Liver (tissue), 9 donors: ENCODE results near the gene CCNH. TPM values are rescaled to one million over a fixed set of nuclear protein-coding genes. Genes with fewer than 3 reads are reported as not detected.

Source experiments
- DNase-seq: peaks from one replicate; pipeline ENCODE4 v3.0.0-alpha.2; 2017; ENCODE audit warnings: low spot score
- H3K27ac ChIP-seq, 2 donors: one replicate each; pipeline ENCODE4 v1.7.0; 2013; ENCODE audit warnings: inconsistent platforms in 2 of 2, low read length in 2 of 2, control low read depth in 1 of 2, low read depth in 1 of 2, mild to moderate bottlenecking in 1 of 2
- H3K27me3 ChIP-seq, 4 donors: one replicate each; pipeline versions ENCODE4 v1.6.1 to v1.7.0; 2013; ENCODE audit warnings: low read length in 3 of 4, inconsistent platforms in 1 of 4, mild to moderate bottlenecking in 1 of 4, moderate library complexity in 1 of 4; ENCODE audit not compliant: control insufficient read depth in 4 of 4, insufficient read depth in 4 of 4
- H3K36me3 ChIP-seq, 4 donors: one replicate each; pipeline versions ENCODE4 v1.6.1 to v1.7.0; 2013; ENCODE audit warnings: low read length in 3 of 4, mild to moderate bottlenecking in 3 of 4, low read depth in 1 of 4, moderate library complexity in 1 of 4; ENCODE audit not compliant: control insufficient read depth in 4 of 4, insufficient read depth in 3 of 4
- H3K4me1 ChIP-seq, 4 donors: one replicate each; pipeline versions ENCODE4 v1.6.1 to v1.7.0; 2013; ENCODE audit warnings: low read length in 3 of 4, mild to moderate bottlenecking in 3 of 4, moderate library complexity in 1 of 4; ENCODE audit not compliant: control insufficient read depth in 4 of 4, insufficient read depth in 4 of 4
- H3K4me3 ChIP-seq, 3 donors: one replicate each; pipeline versions ENCODE4 v1.6.1 to v1.7.0; 2013; ENCODE audit warnings: low read length in 3 of 3, control low read depth in 1 of 3, low read depth in 1 of 3, mild to moderate bottlenecking in 1 of 3
- H3K9ac ChIP-seq, 2 donors: one replicate each; pipeline ENCODE4 v1.7.0; 2013; ENCODE audit warnings: low read length in 2 of 2, mild to moderate bottlenecking in 2 of 2, moderate library complexity in 2 of 2, control low read depth in 1 of 2, low read depth in 1 of 2
- H3K9me3 ChIP-seq, 4 donors: one replicate each; pipeline versions ENCODE4 v1.6.1 to v1.7.0; 2013; ENCODE audit warnings: low read length in 3 of 4; ENCODE audit not compliant: control insufficient read depth in 4 of 4
- EGR1 ChIP-seq, 2 donors: IDR thresholded peaks; 2 replicates each; pipeline ENCODE4 v1.6.1; 2016 to 2018; ENCODE audit warnings: antibody characterized with exemption in 2 of 2, low read depth in 2 of 2
- FOXA1 ChIP-seq: IDR thresholded peaks from 2 replicates; pipeline ENCODE4 v1.6.1; 2016; ENCODE audit warnings: antibody characterized with exemption
- GABPA ChIP-seq, 2 donors: IDR thresholded peaks in 1 of 2; conservative IDR thresholded peaks in 1 of 2; 2 replicates each; pipeline ENCODE4 v1.6.1; 2016; ENCODE audit warnings: antibody characterized with exemption in 2 of 2, mild to moderate bottlenecking in 1 of 2, moderate library complexity in 1 of 2
- HNF4G ChIP-seq: IDR thresholded peaks from 2 replicates; pipeline ENCODE4 v1.6.1; 2016; ENCODE audit warnings: antibody characterized with exemption
- JUND ChIP-seq, 2 donors: IDR thresholded peaks; 2 replicates each; pipeline ENCODE4 v1.6.1; 2016; ENCODE audit warnings: antibody characterized with exemption in 2 of 2
- MAX ChIP-seq: IDR thresholded peaks from 2 replicates; pipeline ENCODE4 v1.6.1; 2016; ENCODE audit warnings: antibody characterized with exemption
- NR2F2 ChIP-seq: IDR thresholded peaks from 2 replicates; pipeline ENCODE4 v1.6.1; 2016; ENCODE audit warnings: antibody characterized with exemption
- RAD21 ChIP-seq, 2 donors: IDR thresholded peaks; 2 replicates each; pipeline ENCODE4 v1.6.1; 2016; ENCODE audit warnings: antibody characterized with exemption in 2 of 2, mild to moderate bottlenecking in 2 of 2
- RXRA ChIP-seq, 2 donors: IDR thresholded peaks; 2 replicates each; pipeline ENCODE4 v1.6.1; 2017 to 2018; ENCODE audit warnings: antibody characterized with exemption in 2 of 2, mild to moderate bottlenecking in 1 of 2
- SP1 ChIP-seq: IDR thresholded peaks from 2 replicates; pipeline ENCODE4 v1.6.1; 2018; ENCODE audit warnings: antibody characterized with exemption, mild to moderate bottlenecking
- TAF1 ChIP-seq: conservative IDR thresholded peaks from 2 replicates; pipeline ENCODE4 v1.6.1; 2016; ENCODE audit warnings: antibody characterized with exemption, mild to moderate bottlenecking
- ZBTB33 ChIP-seq: IDR thresholded peaks from 2 replicates; pipeline ENCODE4 v1.6.1; 2016; ENCODE audit warnings: antibody characterized with exemption
- WGBS: extraction: QIAGEN DNeasy Blood & Tissue Kit; methylation state at CpG from one replicate; pipeline ENCODE4 v1.1.7; 2013; 5-methylcytosine and 5-hydroxymethylcytosine counted together
- polyA plus RNA-seq, 2 donors: library from polyadenylated mRNA; stranded (reverse) in 1 of 2; unstranded in 1 of 2; fragments of 200-250 nt in 1 of 2; fragments of >200 nt in 1 of 2; fragmentation: Nextera tagmentation in 1 of 2; extraction: Ambion mirVana in 1 of 2; gene quantifications; one replicate each; pipeline versions ENCODE4 v1.2.1 to v1.2.3, GENCODE V29; 2013 to 2015
- total RNA-seq, 2 donors: library from RNA; depleted of rRNA; stranded (reverse); fragments of >200 nt; gene quantifications; one replicate each; pipeline ENCODE4 v1.2.3, GENCODE V29; 2014
- TF ChIP-seq, protein P1 (sequence below): fragments of 150-350 bp; IDR thresholded peaks from 2 replicates; pipeline ENCODE4 v1.5.1; 2017; ENCODE audit warnings: improper control_type of control experiment, low read depth, low read length; ENCODE audit not compliant: missing input control
- TF ChIP-seq, protein P2 (sequence below): IDR thresholded peaks from 2 replicates; pipeline ENCODE4 v1.6.1; 2016; ENCODE audit warnings: antibody characterized with exemption
- TF ChIP-seq, protein P3 (sequence below): IDR thresholded peaks from 2 replicates; pipeline ENCODE4 v1.6.1; 2016; ENCODE audit warnings: antibody characterized with exemption, mild to moderate bottlenecking
- donor health status: healthy.
- donor health status: healthy.
- donor health status: healthy.
- donor health status: healthy.
- donor health status: healthy.

The CCNH gene
- total and polyA plus RNA-seq, 4 donors: 21.9 to 56.6 (median 33.3) TPM

- no peak for TF ChIP-seq RAD21 (IDR thresholded peaks at IDR 0.05)
- TF ChIP-seq EGR1 (IDR thresholded peaks at IDR 0.05; ENCODE audit: low read depth in 2 of 2): no peak
- TF ChIP-seq NR2F2: no peak
- TF ChIP-seq HNF4G: no peak
- TF ChIP-seq, protein P1, sequence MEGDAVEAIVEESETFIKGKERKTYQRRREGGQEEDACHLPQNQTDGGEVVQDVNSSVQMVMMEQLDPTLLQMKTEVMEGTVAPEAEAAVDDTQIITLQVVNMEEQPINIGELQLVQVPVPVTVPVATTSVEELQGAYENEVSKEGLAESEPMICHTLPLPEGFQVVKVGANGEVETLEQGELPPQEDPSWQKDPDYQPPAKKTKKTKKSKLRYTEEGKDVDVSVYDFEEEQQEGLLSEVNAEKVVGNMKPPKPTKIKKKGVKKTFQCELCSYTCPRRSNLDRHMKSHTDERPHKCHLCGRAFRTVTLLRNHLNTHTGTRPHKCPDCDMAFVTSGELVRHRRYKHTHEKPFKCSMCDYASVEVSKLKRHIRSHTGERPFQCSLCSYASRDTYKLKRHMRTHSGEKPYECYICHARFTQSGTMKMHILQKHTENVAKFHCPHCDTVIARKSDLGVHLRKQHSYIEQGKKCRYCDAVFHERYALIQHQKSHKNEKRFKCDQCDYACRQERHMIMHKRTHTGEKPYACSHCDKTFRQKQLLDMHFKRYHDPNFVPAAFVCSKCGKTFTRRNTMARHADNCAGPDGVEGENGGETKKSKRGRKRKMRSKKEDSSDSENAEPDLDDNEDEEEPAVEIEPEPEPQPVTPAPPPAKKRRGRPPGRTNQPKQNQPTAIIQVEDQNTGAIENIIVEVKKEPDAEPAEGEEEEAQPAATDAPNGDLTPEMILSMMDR: no peak
- no peak for TF ChIP-seq ZBTB33
- TF ChIP-seq RXRA (IDR thresholded peaks at IDR 0.05): no peak
- TF ChIP-seq GABPA (IDR thresholded peaks at IDR 0.05 in 1 of 2, conservative IDR thresholded peaks at IDR 0.05 in 1 of 2): no peak
- no peak for TF ChIP-seq JUND (IDR thresholded peaks at IDR 0.05)
- no peak for TF ChIP-seq FOXA1
- TF ChIP-seq, protein P2, sequence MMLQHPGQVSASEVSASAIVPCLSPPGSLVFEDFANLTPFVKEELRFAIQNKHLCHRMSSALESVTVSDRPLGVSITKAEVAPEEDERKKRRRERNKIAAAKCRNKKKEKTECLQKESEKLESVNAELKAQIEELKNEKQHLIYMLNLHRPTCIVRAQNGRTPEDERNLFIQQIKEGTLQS: no peak
- TF ChIP-seq, protein P3, sequence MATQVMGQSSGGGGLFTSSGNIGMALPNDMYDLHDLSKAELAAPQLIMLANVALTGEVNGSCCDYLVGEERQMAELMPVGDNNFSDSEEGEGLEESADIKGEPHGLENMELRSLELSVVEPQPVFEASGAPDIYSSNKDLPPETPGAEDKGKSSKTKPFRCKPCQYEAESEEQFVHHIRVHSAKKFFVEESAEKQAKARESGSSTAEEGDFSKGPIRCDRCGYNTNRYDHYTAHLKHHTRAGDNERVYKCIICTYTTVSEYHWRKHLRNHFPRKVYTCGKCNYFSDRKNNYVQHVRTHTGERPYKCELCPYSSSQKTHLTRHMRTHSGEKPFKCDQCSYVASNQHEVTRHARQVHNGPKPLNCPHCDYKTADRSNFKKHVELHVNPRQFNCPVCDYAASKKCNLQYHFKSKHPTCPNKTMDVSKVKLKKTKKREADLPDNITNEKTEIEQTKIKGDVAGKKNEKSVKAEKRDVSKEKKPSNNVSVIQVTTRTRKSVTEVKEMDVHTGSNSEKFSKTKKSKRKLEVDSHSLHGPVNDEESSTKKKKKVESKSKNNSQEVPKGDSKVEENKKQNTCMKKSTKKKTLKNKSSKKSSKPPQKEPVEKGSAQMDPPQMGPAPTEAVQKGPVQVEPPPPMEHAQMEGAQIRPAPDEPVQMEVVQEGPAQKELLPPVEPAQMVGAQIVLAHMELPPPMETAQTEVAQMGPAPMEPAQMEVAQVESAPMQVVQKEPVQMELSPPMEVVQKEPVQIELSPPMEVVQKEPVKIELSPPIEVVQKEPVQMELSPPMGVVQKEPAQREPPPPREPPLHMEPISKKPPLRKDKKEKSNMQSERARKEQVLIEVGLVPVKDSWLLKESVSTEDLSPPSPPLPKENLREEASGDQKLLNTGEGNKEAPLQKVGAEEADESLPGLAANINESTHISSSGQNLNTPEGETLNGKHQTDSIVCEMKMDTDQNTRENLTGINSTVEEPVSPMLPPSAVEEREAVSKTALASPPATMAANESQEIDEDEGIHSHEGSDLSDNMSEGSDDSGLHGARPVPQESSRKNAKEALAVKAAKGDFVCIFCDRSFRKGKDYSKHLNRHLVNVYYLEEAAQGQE: no peak
- TF ChIP-seq SP1: no peak
- Histone ChIP-seq H3K36me3 (peaks cover 8 to 65% (median 40%) of the 10 kb centered on the region in 4 donors), H3K27ac (no peak overlapping the region), H3K9ac (no peak overlapping the region), H3K4me3 (no peak overlapping the region), H3K9me3 (no peaks in the 10 kb centered on the region), H3K4me1 (peaks cover 2 to 14% (median 8%) of the 10 kb centered on the region in 4 donors), H3K27me3 (no peaks in the 10 kb centered on the region)
- 94% methylated on average over 3 of the region's 3 CpGs for WGBS
- no peak for DNase-seq
Measured at GRCh38 chr5:87403409-87403808, 9.3 kb downstream of the CCNH start.

DNA sequence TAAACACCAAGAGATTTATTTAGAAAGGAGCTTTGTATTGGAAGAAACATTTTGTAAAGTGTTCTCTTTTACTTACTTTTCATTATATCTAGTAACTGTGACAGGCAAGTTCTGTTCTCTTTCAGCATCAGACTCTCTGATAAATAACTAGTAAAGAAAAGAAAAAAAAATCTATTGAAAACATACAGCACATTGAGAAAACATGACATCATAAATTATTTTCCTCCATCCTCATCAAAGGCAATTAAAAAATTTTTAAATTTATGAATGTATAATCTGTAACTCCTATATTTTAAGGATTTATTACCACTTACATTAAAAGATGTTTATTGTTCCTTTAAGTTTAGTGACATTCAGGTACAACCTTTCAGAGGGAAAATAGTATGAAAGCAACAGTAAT, 11.1 kb downstream of the CCNH start:
- Histone ChIP-seq H3K9ac (no peak overlapping the region), H3K27ac (no peak overlapping the region), H3K9me3 (no peaks in the 10 kb centered on the region), H3K36me3 (peaks cover 6 to 55% (median 31%) of the 10 kb centered on the region in 4 donors), H3K4me1 (peaks cover 2 to 20% (median 14%) of the 10 kb centered on the region in 4 donors), H3K27me3 (no peaks in the 10 kb centered on the region), H3K4me3 (no peak overlapping the region)
- DNase-seq: no peak
- TF ChIP-seq NR2F2: no peak
- no peak for TF ChIP-seq JUND (IDR thresholded peaks at IDR 0.05)
- TF ChIP-seq, protein P2: no peak
- TF ChIP-seq MAX: no peak
- no peak for TF ChIP-seq SP1
- no peak for TF ChIP-seq GABPA (IDR thresholded peaks at IDR 0.05 in 1 of 2, conservative IDR thresholded peaks at IDR 0.05 in 1 of 2)
- no peak for TF ChIP-seq HNF4G
- TF ChIP-seq TAF1: no peak
- TF ChIP-seq RXRA (IDR thresholded peaks at IDR 0.05): no peak
